Colon (tissue), 2 donors: Measurements from ENCODE around the gene ARHGAP4.

Experiments
- FAIRE-seq: peaks from 2 replicates; lab custom pipeline; 2012; peaks lifted over from hg19 to GRCh38; lab: Jason Lieb, UNC
- donor health status: control.
- donor health status: control.

The ARHGAP4 gene

DNA sequence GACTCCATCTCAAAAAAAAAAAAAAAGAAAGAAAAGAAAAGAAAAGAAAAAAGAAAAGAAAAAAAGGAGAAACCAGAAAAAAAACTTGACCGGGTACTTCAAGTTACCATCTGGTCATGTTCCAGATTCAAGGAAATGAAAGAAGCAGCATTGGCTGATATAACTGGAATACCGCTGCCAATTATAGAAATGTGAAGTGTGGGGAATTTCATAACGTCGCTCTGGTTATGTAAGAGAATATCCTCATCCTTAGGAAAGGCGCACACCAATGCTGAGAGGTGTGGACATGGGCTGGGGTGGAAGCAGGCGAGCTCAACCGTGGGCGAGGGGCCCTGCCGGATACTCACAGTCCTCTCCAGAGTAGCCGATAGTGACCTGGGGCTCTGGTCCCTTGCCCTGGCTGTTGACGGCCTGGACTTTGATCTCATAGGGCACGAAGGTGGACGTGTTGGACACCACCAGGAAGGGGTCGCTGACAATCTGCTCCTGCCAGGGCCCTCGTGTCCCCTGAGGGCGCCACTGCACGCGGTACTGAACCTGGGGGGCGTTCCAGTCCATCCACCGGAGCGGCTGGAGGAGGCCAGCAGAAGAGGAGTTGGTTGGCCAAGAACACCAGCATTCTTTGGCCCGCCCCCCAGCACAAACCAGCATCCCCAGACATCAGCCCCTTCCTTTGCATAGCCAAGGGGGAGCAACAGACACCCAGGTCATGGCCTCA lies 59.6 kb downstream of the ARHGAP4 start:
- FAIRE-seq: no peak

DNA sequence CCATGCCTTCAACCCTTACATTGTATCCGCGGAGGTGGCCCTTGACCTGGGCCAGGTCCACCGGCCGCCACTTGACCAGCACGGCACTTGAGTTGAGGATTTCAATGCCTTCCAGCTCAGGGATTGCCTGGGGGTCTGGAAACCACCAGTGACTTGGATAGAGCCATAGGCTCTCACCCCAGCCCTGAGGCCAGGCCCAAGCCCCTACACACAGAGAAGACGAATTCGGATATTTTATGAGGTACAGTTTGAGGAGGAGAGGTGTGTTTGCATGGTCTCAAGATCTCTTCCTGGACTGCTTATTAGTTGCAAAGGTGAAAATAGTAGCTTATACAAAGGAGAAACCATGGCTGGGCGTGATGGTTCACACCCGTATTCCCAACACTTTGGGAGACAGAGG lies 60.4 kb downstream of the ARHGAP4 start:
- no peak for FAIRE-seq

DNA sequence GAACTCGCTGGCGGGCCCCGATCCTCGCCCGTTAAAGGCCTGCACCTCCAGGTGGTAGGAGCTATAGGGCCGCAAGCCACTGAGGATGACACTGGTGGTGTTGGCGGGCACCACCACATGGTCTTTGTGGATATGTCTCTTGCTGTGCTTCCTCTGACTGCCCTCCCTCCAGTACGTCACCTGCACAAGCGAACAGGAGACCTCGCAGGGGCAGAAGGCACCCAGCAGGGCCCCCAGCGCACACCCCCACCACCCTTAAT lies 60.8 kb downstream of the ARHGAP4 start:
- FAIRE-seq: no peak

DNA sequence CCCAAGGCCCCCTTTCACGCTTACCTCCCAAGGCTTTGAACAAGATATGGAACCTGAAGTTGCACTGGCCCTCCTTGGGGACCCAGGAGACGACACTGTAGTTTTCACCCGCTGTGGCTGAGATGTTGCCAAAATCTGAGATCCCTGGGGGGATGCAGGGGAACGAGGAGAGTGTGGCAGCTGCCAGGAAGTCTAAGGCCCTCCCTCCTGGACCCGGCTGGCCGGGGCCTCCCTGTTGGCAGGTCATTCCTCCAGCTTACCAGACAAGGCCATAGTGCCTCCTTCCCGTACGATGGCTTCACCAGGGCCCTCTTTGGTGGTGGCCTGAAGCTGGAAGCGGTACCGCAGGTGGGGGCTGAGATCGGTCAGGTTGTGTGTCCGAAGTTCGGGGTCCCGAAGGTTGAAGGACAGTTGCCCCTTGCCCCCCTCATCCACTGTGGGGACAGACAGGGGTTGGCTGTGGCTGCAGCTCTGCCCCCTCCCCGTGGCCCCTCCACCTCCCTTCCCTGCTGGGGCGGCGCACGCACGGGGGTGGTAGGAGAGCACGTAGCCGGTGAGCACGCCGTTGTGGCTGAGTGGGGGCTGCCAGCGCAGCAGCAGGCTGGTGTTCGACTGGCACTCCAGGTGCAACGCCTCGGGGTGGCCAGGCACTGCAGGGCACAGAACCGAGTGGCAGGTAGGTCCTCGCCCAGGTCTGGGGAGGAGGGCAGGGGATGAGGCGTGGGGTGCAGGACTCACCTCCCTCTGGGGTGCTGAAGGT lies 61.3 kb downstream of the ARHGAP4 start:
- FAIRE-seq: no peak

DNA sequence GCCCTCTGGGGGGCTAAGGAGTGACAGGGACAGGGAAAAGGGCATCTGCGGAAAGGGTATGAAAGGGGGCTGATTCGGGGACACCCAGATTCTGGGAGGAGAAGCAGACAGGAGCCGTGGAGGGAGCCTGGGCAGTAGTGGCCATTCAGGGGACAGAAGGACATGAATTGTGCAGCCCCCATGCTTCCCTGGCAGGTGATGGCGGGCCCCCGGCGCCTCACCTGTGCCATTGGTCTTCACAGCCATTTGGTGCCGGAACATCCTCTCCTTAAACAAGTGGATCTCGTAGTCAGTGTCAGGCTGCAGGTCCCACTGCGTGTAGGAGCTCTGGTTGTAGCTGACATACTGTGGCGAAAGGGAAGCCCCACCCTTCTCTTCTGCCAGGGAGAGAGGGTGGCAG lies 62.0 kb downstream of the ARHGAP4 start:
- FAIRE-seq: no peak

DNA sequence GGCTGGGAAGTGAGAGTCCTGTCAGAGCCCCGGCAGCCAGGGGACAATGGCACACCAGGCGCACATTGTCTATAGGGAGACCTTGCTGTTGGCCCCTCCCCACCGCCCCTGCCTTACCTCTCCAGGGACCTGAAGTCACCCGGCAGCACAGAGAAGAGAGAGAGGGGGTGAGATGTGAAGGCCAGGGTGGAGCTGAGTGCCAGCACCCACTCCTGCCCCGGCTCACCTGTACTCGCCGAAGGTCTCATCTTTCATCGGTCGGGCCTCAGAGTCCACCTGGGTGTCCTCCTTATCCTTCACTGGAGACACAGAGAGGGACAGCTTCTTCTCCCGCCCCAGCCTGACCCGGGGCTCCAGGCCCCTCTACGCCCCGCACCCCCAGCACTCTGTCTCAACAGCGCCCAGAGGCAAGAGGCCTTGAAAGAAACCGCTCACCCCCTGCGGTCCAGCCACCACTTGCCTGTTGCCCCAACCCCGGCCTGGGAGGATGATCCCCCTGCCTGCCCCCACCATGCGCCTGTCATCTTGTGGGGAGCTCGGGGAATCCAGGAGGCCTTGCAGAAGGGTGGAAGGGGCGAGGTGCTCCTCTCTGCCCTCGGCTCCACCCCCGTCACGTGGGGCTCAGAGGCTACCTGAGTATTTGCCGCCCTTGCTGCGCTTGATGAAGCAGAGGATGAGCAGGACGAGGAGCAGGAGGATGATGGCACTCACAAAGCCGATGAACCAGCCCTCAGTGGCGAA lies 62.6 kb downstream of the ARHGAP4 start:
- no peak for FAIRE-seq

DNA sequence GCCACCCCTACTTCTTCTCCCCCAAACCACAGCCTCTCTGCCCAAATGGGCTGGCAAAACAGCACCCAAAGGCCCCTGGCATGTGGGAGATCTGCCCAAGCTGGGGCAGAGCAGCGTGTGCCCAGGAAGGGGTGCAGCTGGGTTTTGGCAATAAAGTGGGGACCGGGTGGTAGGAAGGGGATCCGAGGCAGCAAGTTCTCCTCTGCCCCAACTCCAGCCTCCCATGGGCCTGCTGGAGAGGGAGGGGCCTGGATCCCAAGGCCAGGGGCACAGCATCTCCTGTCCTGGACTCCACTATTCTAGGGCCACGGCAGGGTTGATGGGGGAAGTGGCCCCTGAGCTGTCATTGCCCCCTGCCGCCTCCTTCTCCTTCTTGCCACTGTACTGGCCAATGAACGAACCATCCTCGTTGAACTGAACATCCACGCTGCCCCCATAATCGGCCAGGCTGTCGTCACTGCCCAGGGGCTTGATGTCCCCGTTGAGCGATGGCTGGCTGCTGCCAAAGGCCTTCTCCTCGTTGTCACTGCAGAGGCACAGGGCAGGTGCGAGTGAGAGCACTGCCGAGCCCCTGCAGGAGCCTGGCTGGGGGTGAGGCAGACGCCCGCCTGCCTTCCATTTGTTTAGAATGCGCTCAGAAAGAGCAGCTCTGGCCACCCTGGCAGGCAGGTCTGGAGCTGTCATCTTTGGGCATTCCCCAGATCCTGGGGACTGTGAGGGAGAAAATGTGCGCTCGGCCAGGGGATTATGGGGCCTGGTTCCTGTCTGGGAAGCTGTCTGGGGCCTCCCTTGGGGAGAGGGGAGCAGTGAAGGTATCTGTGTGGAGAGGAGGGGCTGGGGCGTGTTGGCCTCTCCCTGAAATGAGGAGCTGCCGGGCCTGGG lies 63.5 kb downstream of the ARHGAP4 start:
- no peak for FAIRE-seq

DNA sequence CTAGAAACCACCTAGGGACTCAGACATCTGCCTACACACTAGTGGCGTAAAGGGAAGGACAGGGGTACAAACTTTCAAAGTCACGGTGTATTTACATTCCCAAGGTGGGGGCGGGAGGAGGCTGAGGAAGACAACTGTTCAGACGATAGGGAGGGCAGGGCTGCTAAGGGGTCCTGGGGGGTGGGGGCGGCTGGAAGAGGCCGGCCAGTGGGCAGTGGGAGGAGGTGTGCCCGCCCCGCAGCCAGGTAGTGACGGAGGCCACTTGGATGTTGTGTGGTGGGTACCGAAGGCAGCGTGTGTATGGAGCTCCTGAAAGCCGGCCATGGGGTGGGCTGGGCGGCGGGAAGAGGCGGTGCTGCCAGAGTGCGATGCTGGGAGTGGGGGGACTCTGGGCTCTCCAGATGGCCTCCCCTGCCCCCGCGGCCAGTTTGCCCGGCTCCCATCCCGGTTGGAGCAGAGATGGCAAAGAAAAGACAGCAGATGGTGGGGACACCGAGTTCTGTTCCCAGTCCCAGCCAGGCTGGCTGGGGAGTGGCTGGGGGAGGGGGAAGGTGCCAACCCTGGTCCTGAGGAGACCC lies 64.2 kb downstream of the ARHGAP4 start:
- no peak for FAIRE-seq

DNA sequence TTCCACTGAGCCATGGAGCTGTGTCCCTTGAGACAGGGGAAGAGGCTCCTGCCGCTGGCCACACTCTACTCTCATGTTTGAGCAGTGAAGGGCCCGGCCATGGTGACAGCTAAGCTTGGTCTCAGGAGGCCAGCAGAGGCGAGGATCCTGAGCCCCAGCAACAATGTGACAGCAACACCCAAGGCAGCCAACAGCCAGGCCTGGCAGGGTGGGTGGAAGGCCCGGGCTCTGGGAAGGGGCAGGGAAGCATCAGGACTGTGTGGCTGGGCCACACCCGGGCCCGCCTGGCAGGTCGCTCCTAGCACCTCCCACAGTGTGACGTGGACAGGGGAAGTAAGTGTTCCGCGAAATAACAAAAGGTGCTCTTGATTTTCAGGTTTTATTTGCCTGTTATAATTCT lies 64.9 kb downstream of the ARHGAP4 start:
- no peak for FAIRE-seq
